Mammary epithelial cell (primary cell): ENCODE results near the gene CELF4.

Source experiments
- EZH2 ChIP-seq: IDR thresholded peaks from 2 replicates; pipeline ENCODE4 v1.6.1; 2012; ENCODE audit warnings: low read length, inconsistent platforms, borderline replicate concordance
- TF ChIP-seq, protein P1 (sequence below), 2 donors: IDR thresholded peaks in 1 of 2; conservative IDR thresholded peaks in 1 of 2; 2 replicates each; pipeline ENCODE4 v1.5.1; 2011 to 2012; ENCODE audit warnings: inconsistent platforms in 2 of 2, low read length in 2 of 2, mild to moderate bottlenecking in 2 of 2, control low read depth in 1 of 2, low read depth in 1 of 2; ENCODE audit not compliant: insufficient read depth in 1 of 2; ENCODE audit errors: extremely low read depth in 1 of 2

DNA sequence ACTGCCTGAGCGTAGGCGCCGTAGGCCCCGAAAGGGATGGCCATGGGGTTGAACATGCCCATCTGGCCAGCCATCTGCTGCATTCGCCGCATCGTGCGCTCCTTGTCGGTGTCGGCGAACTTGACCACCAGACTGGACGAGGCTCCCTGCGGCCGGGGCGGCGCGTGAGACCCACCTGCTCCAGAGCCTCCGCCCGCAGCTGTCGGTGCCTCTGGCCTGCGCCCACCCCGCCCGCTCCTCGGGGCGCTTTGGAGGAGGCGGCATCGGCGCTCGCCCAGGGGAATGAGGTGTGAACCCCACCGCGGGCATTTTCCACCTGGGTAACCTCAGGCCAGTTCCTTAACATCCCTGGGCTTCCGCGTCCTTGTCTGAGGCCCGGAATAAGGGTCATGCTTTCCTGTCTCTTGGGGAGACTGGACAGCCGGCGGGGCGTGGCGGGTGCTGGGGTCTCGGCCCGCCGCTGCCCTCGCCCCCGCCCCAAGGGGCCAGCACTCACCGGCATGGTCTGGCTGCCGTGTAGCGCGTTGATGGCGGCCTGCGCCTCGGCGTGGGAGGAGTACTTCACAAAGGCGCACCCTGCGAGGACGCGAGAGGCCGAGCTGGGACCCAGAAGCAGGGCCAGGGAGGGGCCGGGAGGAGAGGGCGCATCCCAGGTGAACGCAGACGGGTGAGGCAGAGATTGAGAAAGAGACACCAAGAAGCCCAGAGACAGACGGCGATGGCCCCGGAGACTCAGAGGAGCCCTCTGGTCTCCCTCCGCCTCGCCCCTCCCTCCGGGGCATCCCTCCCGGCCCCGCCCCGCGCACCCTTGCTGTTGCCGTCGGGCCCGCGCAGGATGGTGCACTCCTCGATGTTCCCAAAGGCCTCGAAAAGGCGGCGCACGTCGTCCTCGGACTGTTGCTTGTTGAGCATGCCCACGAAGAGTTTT is 291.0 kb downstream of the CELF4 start:
- TF ChIP-seq, protein P1, sequence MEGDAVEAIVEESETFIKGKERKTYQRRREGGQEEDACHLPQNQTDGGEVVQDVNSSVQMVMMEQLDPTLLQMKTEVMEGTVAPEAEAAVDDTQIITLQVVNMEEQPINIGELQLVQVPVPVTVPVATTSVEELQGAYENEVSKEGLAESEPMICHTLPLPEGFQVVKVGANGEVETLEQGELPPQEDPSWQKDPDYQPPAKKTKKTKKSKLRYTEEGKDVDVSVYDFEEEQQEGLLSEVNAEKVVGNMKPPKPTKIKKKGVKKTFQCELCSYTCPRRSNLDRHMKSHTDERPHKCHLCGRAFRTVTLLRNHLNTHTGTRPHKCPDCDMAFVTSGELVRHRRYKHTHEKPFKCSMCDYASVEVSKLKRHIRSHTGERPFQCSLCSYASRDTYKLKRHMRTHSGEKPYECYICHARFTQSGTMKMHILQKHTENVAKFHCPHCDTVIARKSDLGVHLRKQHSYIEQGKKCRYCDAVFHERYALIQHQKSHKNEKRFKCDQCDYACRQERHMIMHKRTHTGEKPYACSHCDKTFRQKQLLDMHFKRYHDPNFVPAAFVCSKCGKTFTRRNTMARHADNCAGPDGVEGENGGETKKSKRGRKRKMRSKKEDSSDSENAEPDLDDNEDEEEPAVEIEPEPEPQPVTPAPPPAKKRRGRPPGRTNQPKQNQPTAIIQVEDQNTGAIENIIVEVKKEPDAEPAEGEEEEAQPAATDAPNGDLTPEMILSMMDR (conservative IDR thresholded peaks at IDR 0.05 in 1 of 2, IDR thresholded peaks at IDR 0.05 in 1 of 2; ENCODE audit: extremely low read depth in 1 of 2, insufficient read depth in 1 of 2, low read depth in 1 of 2, low read length in 2 of 2): no peak
- no peak for TF ChIP-seq EZH2
